ENCODE measurements around the gene C14orf119. TPM values are rescaled to one million over a fixed set of nuclear protein-coding genes. Genes with fewer than 3 reads are reported as not detected.

Gene C14orf119
- total RNA-seq, 1 experiment from 2014 or later = 46.8 TPM

GRCh38 chr14:23093104-23093503 lies 2.2 kb upstream of the C14orf119 start:
- H3K4me2 ChIP-seq (ENCODE audit: low read length) = peak overlapping the region; percentile 95; the same call in 1 of the 2 replicates
- TF ChIP-seq CEBPB (IDR thresholded peaks at IDR 0.05; ENCODE audit: low read depth) = no peak
- TF ChIP-seq ZNF274 (IDR thresholded peaks at IDR 0.05; ENCODE audit: low read depth, low read length) = no peak
- TF ChIP-seq JUND (IDR thresholded peaks at IDR 0.05) = no peak
- no peak for TF ChIP-seq ATF3 (IDR thresholded peaks at IDR 0.05)
- TF ChIP-seq TCF7L2 (IDR thresholded peaks at IDR 0.05; ENCODE audit: borderline replicate concordance, extremely low read depth, insufficient read depth, insufficient read length) = no peak
- TF ChIP-seq ZBTB33 (IDR thresholded peaks at IDR 0.05; ENCODE audit: extremely low read depth, insufficient replicate concordance, low read length) = no peak
- TF ChIP-seq CTCF (IDR thresholded peaks at IDR 0.05 in 2 of 3, conservative IDR thresholded peaks at IDR 0.05 in 1 of 3; ENCODE audit: borderline replicate concordance in 1 of 3, insufficient read depth in 1 of 3, low read depth in 2 of 3, low read length in 2 of 3) = no peak
- no peak for TF ChIP-seq SIN3A (IDR thresholded peaks at IDR 0.05; ENCODE audit: low read depth)
- H3K27me3 ChIP-seq (ENCODE audit: insufficient read depth, low read length) = no peaks in the 10 kb centered on the region
- peaks cover 6% of the 10 kb centered on the region; the same call in 1 of the 2 replicates for H4K20me1 ChIP-seq (ENCODE audit: insufficient read depth)
- no peaks in the 10 kb centered on the region for H3K9me3 ChIP-seq (ENCODE audit: control insufficient read depth in 1 of 2, insufficient read depth in 1 of 2, low read depth in 1 of 2, low read length in 2 of 2)
- peaks cover 38 to 46% of the 10 kb centered on the region in 2 experiments for H3K36me3 ChIP-seq (ENCODE audit: control insufficient read depth in 1 of 2, insufficient read depth in 2 of 2, low read length in 2 of 2)
- CTCF ChIA-PET = interaction anchor here (1.2 kb wide), 1 partner anchor 16 kb away, joined by 4 read pairs; no protein-coding TSS in a partner anchor
- H3K4me1 ChIP-seq (ENCODE audit: control insufficient read depth in 1 of 2, insufficient read depth in 2 of 2, low read length in 2 of 2) = peaks cover 6 to 12% of the 10 kb centered on the region in 2 experiments; a peak in 2 of 4 replicates
- no peak overlapping the region for H3K4me3 ChIP-seq (replicated peaks in 1 of 2; ENCODE audit: low read depth in 1 of 2, low read length in 2 of 2)
- RAD21 ChIA-PET (ENCODE audit: low non-redundant PET in 1 of 2, low total read pairs in 2 of 2, uncharacterized antibody in 2 of 2, unreplicated experiment in 2 of 2) = no interaction called here
- no TSS peak for BruUV-seq (replicated peaks)
- POLR2A ChIA-PET = no interaction called here
- intact Hi-C loops (cut with micrococcal nuclease) = no loop called here
- ATAC-seq = no peak
- peaks cover 88% of the 10 kb centered on the region for H3K79me2 ChIP-seq (ENCODE audit: insufficient read depth, low read length)
- no peak overlapping the region for H3K9ac ChIP-seq (ENCODE audit: low read length)
- no peak overlapping the region for H3K27ac ChIP-seq (ENCODE audit: low read depth, low read length)
- H2AFZ ChIP-seq (ENCODE audit: low read depth, low read length, poor library complexity, severe bottlenecking) = no peak overlapping the region
- H3K9me2 ChIP-seq (ENCODE audit: insufficient read depth) = no peaks in the 10 kb centered on the region
- DNase-seq (ENCODE audit: low read depth, low spot score) = no peak

Measured in HCT116 (cell line).